B cell (primary cell): ENCODE data around the gene THSD7A. TPM values are rescaled to one million over a fixed set of nuclear protein-coding genes. Genes with fewer than 3 reads are reported as not detected.

Experiments
- ATAC-seq: fragments of 200-7000 bp; cut with Tn5 transposase; one replicate; pipeline ENCODE4 v1.10.0; 2021; ENCODE audit warnings: low read depth, mild to moderate bottlenecking, moderate number of reproducible peaks, moderate library complexity
- CTCF ChIA-PET: fragments of 350-600 bp; sonication (Branson Sonifier 250); formaldehyde crosslinking; loops from one replicate; lab custom pipeline; 2021; ENCODE audit warnings: antibody characterized with exemption, inconsistent platforms; lab: Charles Lee
- POLR2A ChIA-PET: fragments of 350-600 bp; sonication (Branson Sonifier 250); formaldehyde crosslinking; loops from one replicate; lab custom pipeline; 2021; ENCODE audit warnings: antibody characterized with exemption; lab: Charles Lee
- DNase-seq: peaks from one replicate; pipeline ENCODE4 v3.0.0; 2013
- H2AFZ ChIP-seq: 2 replicates; pipeline ENCODE4 v1.6.1; 2012; ENCODE audit warnings: mild to moderate bottlenecking, low read depth, low read length; ENCODE audit not compliant: insufficient read depth, poor library complexity, severe bottlenecking
- H3K27ac ChIP-seq, 2 donors: 1 replicate in 1 of 2; 2 replicates in 1 of 2; pipeline ENCODE4 v1.5.1; 2012 to 2013; ENCODE audit warnings: low read length in 2 of 2, mild to moderate bottlenecking in 2 of 2, moderate library complexity in 1 of 2
- H3K27me3 ChIP-seq, 4 experiments: fragments of 200-600 bp in 1 of 4; sonication (generic) in 1 of 4; replicated peaks in 1 of 4; 1 replicate in 2 of 4; 2 replicates in 2 of 4; pipeline versions ENCODE4 v1.6.1 to v1.7.0; 2013 to 2016; ENCODE audit warnings: low read length in 3 of 4, mild to moderate bottlenecking in 2 of 4, mixed read lengths in 1 of 4, moderate library complexity in 1 of 4; ENCODE audit not compliant: insufficient read depth in 4 of 4, control insufficient read depth in 3 of 4; ENCODE audit errors: control extremely low read depth in 1 of 4
- H3K36me3 ChIP-seq, 2 experiments: replicated peaks in 1 of 2; 1 replicate in 1 of 2; 2 replicates in 1 of 2; pipeline versions ENCODE4 v1.6.1 to v1.7.1; 2013; ENCODE audit warnings: low read length in 1 of 2; ENCODE audit not compliant: insufficient read depth in 2 of 2, control insufficient read depth in 1 of 2; ENCODE audit errors: control extremely low read depth in 1 of 2, extremely low read depth in 1 of 2
- H3K4me1 ChIP-seq, 2 donors: fragments of 200-600 bp in 1 of 2; sonication (generic) in 1 of 2; 1 replicate in 1 of 2; 2 replicates in 1 of 2; pipeline versions ENCODE4 v1.5.1 to v1.6.1; 2013 to 2017; ENCODE audit warnings: low read length in 2 of 2; ENCODE audit not compliant: control insufficient read depth in 2 of 2, insufficient read depth in 2 of 2
- H3K4me2 ChIP-seq: replicated peaks from 2 replicates; pipeline ENCODE3; 2012; ENCODE audit warnings: mild to moderate bottlenecking, low read depth, low read length; ENCODE audit not compliant: poor library complexity, severe bottlenecking
- H3K4me3 ChIP-seq, 5 experiments: fragments of 200-600 bp in 1 of 5; sonication (generic) in 1 of 5; 1 replicate in 3 of 5; 2 replicates in 2 of 5; pipeline versions ENCODE4 v1.5.1 to v1.7.0; 2011 to 2016; ENCODE audit warnings: low read length in 4 of 5, mild to moderate bottlenecking in 4 of 5, low read depth in 2 of 5, control low read depth in 1 of 5, moderate library complexity in 1 of 5; ENCODE audit not compliant: insufficient read depth in 1 of 5; ENCODE audit errors: control extremely low read depth in 1 of 5, extremely low read depth in 1 of 5
- H3K79me2 ChIP-seq: fragments of 200-600 bp; sonication (generic); one replicate; pipeline ENCODE4 v1.6.0; 2016; ENCODE audit warnings: low read length; ENCODE audit not compliant: control insufficient read depth, insufficient read depth
- H3K9ac ChIP-seq: fragments of 200-600 bp; sonication (generic); 2 replicates; pipeline ENCODE4 v1.6.1; 2017; ENCODE audit warnings: mild to moderate bottlenecking, low read length, moderate library complexity
- H3K9me3 ChIP-seq, 3 donors: one replicate each; pipeline versions ENCODE4 v1.6.1 to v1.7.1; 2013; ENCODE audit warnings: low read length in 2 of 3; ENCODE audit not compliant: control insufficient read depth in 2 of 3, insufficient read depth in 1 of 3; ENCODE audit errors: control extremely low read depth in 1 of 3
- H4K20me1 ChIP-seq: 2 replicates; pipeline ENCODE4 v1.6.0; 2012; ENCODE audit warnings: mild to moderate bottlenecking, low read length; ENCODE audit not compliant: insufficient read depth, control insufficient read depth, poor library complexity, severe bottlenecking
- H3K27ac Mint-ChIP-seq: one replicate; pipeline ENCODE4 v1.8.0; 2021; ENCODE audit warnings: mixed read lengths
- H3K27me3 Mint-ChIP-seq: one replicate; pipeline ENCODE4 v1.8.0; 2021; ENCODE audit warnings: mixed read lengths
- H3K4me1 Mint-ChIP-seq: one replicate; pipeline ENCODE4 v1.8.0; 2021; ENCODE audit warnings: mixed read lengths
- H3K4me3 Mint-ChIP-seq: one replicate; pipeline ENCODE4 v1.8.0; 2021; ENCODE audit warnings: mixed read lengths
- H3K9me3 Mint-ChIP-seq: one replicate; pipeline ENCODE4 v1.8.0; 2022; ENCODE audit warnings: mixed read lengths; ENCODE audit not compliant: insufficient read depth
- EZH2 ChIP-seq: IDR thresholded peaks from 2 replicates; pipeline ENCODE4 v1.6.1; 2012; ENCODE audit warnings: borderline replicate concordance, low read depth, mild to moderate bottlenecking, moderate library complexity, low read length; ENCODE audit not compliant: insufficient read depth, poor library complexity, severe bottlenecking
- WGBS: methylation state at CpG from one replicate; pipeline ENCODE4 v1.1.5; 2013; ENCODE audit warnings: missing lambda C conversion rate; ENCODE audit not compliant: insufficient coverage; 5-methylcytosine and 5-hydroxymethylcytosine counted together
- intact Hi-C: fragments of 100-400 bp; cut with micrococcal nuclease; formaldehyde crosslinking; loops from one replicate; pipeline ENCODE4 v1.10.0; 2022
- polyA plus RNA-seq: library from polyadenylated mRNA; depleted of rRNA; stranded (reverse); fragments of >200 nt; gene quantifications from 2 replicates; pipeline ENCODE4 v1.2.3, GENCODE V29; 2012
- total RNA-seq, 2 donors: library from RNA; stranded (reverse); fragments of 120-200 nt in 1 of 2; gene quantifications; 1 replicate in 1 of 2; 2 replicates in 1 of 2; pipeline versions ENCODE4 v1.2.3 to v1.2.4, GENCODE V29; 2013 to 2022
- TF ChIP-seq, protein P1 (sequence below): fragments of 200-600 bp; IDR thresholded peaks from one replicate; pipeline ENCODE4 v1.8.0; 2022; ENCODE audit warnings: antibody characterized with exemption, mild to moderate bottlenecking

THSD7A gene
- total and polyA plus RNA-seq, 2 donors (not counting 1 experiment from before 2014, with no cell fraction given) = not detected

DNA sequence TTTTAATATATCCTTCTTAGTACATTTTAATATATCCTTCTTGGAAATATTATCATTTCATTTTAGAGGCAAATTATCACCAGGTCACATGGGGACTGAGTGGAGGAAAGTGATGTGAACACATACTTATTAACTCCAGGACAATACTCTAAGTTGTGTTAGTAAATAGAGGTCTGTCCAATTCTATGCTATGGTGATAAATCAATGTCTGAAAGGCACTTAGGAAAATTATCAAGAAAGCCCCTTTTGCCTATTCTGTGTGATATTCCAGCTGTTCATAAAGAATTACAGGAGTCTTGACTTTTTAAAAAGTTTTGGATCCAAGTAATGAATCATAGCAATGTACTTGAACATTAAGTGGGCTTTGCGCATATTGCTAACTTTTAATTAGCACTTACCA, 88.5 kb downstream of the THSD7A start:
- no peak overlapping the region for H3K27ac Mint-ChIP-seq
- no peaks in the 10 kb centered on the region for H3K79me2 ChIP-seq
- H3K9ac ChIP-seq = no peak overlapping the region
- H3K36me3 ChIP-seq = no peaks in the 10 kb centered on the region
- no peak overlapping the region for H3K4me3 Mint-ChIP-seq
- H3K9me3 ChIP-seq = no peaks in the 10 kb centered on the region
- no peak overlapping the region for H3K4me3 ChIP-seq
- no peaks in the 10 kb centered on the region for H3K27me3 ChIP-seq
- DNase-seq (no peak), ATAC-seq (no peak)
- H3K27ac ChIP-seq = no peak overlapping the region
- no peaks in the 10 kb centered on the region for H3K4me1 ChIP-seq
- no peak overlapping the region for H2AFZ ChIP-seq
- no peak overlapping the region for H3K4me2 ChIP-seq
- no peak for TF ChIP-seq EZH2
- TF ChIP-seq, protein P1, sequence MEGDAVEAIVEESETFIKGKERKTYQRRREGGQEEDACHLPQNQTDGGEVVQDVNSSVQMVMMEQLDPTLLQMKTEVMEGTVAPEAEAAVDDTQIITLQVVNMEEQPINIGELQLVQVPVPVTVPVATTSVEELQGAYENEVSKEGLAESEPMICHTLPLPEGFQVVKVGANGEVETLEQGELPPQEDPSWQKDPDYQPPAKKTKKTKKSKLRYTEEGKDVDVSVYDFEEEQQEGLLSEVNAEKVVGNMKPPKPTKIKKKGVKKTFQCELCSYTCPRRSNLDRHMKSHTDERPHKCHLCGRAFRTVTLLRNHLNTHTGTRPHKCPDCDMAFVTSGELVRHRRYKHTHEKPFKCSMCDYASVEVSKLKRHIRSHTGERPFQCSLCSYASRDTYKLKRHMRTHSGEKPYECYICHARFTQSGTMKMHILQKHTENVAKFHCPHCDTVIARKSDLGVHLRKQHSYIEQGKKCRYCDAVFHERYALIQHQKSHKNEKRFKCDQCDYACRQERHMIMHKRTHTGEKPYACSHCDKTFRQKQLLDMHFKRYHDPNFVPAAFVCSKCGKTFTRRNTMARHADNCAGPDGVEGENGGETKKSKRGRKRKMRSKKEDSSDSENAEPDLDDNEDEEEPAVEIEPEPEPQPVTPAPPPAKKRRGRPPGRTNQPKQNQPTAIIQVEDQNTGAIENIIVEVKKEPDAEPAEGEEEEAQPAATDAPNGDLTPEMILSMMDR = no peak
- CTCF ChIA-PET = no interaction called here
- intact Hi-C loops = no loop called here
- no peaks in the 10 kb centered on the region for H3K27me3 Mint-ChIP-seq
- whole genome bisulfite sequencing = no CpG with 5 or more reads among the region's 1 CpG
- POLR2A ChIA-PET = no interaction called here
- no peaks in the 10 kb centered on the region for H3K4me1 Mint-ChIP-seq
- H3K9me3 Mint-ChIP-seq = no peaks in the 10 kb centered on the region
- H4K20me1 ChIP-seq = no peaks in the 10 kb centered on the region

DNA sequence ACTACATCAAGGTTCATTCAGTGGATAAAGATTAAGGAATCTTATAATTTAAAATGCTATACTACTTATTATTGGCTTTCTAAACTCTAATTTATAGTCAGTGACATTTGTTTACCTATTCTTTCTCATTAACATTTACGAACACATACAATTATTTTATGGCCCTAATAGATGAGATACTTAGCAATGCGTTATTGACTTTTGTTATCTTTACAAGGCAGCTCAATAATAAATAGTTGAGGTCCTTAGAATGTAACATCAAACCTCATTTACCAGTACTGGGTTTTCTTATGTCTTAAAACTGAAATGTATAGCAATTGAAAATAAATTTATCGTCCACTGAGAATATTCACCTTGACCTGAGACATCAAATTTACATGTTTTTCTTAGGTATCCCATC, 89.0 kb downstream of the THSD7A start:
- POLR2A ChIA-PET = no interaction called here

More for the DNA sequence above, 89.0 kb downstream of the THSD7A start:
- H3K4me1 ChIP-seq = no peaks in the 10 kb centered on the region
- Mint-ChIP-seq H3K9me3 (no peaks in the 10 kb centered on the region), H3K4me3 (no peak overlapping the region), H3K27ac (no peak overlapping the region), H3K27me3 (no peaks in the 10 kb centered on the region), H3K4me1 (no peaks in the 10 kb centered on the region)
- H3K79me2 ChIP-seq = no peaks in the 10 kb centered on the region
- H3K4me2 ChIP-seq = no peak overlapping the region
- no peaks in the 10 kb centered on the region for H4K20me1 ChIP-seq
- ATAC-seq (no peak), DNase-seq (no peak)
- H3K9me3 ChIP-seq = no peaks in the 10 kb centered on the region
- H3K9ac ChIP-seq = no peak overlapping the region
- H3K27me3 ChIP-seq = no peaks in the 10 kb centered on the region
- H3K36me3 ChIP-seq = no peaks in the 10 kb centered on the region
- TF ChIP-seq, protein P1 = no peak
- no peak for TF ChIP-seq EZH2
- H3K27ac ChIP-seq = no peak overlapping the region
- WGBS = no CpG with 5 or more reads among the region's 3 CpGs
- H3K4me3 ChIP-seq = no peak overlapping the region
- no peak overlapping the region for H2AFZ ChIP-seq
- intact Hi-C loops = no loop called here
- CTCF ChIA-PET = no interaction called here
